GM18499 (cell line): Measurements from ENCODE around the gene HOXB3.

ENCODE experiments used
- ATAC-seq: cut with Tn5 transposase; IDR thresholded peaks from one replicate; pipeline ENCODE4 v1.9.1; 2021; ENCODE audit warnings: moderate number of reproducible peaks; ENCODE audit not compliant: insufficient read depth, unreplicated experiment

The HOXB3 gene

DNA sequence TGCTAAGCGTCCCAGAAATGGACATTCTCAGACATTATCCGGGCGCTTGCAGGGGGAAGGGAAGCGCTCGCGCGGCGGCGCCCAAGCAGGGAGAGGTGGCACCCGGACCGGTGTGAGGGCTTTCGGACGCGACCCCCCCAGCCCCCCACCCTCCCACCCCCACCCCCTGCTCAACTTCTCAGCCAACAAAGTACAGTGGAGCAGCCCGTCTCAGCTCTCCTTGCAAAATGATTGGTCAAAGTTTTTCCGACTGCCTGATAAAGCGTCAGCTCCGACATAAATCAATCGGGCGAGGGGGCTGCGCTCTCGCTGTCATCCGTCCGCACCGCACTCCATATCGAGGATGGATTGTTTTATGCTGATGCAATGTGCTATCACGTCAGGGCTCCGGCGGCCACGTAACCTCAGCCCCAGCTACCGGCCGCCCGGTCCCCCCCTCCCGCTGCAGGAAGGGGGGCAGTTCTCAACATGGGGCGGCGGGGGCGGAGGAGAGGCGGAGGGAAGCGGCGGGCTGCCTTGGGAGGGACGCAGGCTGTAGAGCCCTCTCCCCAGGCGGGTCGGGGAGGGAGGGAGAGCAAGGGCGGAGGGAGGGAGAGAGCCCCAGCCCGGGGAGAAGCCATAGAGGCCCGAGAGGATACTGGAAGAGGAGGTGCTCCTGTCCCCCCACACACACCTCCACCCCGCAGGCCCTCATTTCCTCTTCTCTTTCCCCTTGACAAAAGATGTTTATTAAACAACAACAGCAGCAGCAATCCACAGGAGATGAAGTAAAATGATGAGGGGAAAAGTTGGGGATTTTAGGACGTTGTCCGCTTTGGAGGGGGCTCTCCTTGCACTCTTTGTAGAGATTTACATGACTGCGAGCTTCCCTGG, 36.4 kb upstream of the HOXB3 start, which contains the start of gene HOXB9:
HOXB9 (minus strand) TSS at position 114 of the 873 bp plus-strand sequence; CDS start at position 25, 89 bp downstream.
- ATAC-seq, result no peak

DNA sequence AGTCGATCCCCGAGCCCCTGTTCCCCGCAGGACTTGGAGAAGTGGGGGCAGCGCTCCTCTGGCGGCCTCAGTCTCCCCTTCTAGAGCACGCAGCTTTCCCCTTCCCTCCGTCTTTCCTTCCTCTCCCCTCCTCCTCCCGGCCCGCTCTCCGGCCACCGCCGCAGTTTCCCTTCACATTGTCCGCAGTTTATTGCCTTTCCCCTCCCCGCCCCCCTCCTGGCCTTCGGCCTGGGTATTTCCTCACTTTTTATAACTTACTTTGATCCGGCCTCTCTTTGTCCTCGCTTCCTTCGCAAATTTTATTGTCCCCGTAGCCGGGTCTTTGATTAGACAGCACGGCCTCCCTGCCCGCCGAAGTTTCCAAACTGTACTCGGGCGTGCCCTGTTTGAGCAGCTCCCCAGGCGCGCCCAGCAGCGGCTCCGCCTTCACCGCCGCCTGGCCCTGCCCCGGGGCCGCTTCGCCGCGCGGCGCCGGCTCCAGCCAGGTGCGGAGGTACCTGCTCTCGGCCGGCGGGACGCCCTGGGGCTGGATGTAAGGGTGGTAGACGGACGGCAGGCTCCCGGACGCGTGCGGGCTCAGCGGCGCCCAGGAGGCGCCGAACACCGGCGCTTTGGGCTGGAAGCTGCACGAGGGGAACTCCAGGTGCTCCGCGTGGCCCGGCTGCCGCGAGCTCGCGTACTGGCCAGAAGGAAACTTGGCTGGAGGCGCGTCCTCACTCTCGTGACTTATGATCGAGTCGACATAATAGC, 35.6 kb upstream of the HOXB3 start:
- ATAC-seq, result no peak

DNA sequence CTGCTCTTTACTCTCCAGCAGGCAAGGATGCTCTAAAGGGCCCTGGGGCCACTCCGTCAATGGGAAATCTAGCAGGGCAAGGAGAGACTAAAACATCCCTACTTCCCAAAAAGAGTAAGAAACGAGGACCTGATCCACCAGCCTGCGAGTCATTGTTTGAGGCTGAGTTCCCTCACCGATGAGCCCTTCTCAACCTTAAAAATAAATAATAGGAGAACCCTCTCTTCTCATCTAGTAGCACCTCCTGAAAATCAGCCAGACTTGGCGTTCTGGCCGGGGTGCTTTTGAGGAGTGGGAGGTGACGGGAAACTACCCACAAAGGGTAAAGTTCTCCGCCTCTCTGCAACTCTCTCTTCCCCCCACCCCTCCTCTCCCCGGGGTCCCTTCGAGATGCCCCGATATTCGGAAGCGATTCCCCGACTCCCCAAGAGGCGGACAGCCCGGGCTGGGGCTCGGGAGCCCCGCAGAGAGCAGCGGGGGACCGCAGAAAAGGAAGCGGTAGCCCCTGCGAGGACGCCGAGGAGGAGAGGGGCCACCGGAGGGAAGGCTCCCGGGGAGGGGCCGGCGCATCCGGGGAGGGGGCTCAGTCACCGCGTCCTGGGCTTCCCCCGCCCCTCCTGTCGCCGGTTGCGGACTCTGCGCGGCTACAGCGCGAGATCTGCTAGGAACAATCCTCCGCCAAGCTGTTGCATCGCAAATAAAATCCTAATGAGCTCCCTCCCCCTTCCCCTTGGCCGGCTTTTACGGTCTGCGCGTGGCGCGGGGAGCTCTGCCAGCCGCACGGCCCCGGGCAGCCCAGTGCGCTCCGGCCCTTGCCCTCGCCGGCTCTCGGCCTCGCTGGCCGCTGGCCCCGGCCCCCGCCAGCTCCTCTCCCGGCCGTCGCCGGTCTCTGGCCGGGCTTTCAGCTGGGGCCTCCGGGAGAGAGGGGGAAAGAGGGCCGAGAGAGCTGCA, 34.8 kb upstream of the HOXB3 start:
- no peak for ATAC-seq

DNA sequence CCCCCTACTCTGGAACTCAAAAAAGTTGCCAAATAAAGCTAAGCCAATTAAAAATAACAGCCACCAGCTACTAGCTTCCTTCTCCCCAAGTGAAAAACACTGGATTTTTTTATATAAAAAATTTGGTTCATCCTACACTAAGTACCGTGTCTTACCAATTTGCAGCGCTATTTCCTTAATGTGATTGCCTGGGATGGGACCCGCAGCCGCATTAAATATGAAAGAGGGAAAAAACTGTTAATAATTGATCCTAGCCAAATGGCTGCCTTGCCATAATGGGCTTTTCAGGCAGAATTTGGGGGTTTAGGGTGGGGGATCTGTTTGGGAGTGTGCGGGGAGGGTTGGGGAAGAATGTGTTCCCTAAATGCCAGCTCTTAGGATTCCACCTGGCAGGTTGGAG, 34.1 kb upstream of the HOXB3 start:
- ATAC-seq, result no peak

DNA sequence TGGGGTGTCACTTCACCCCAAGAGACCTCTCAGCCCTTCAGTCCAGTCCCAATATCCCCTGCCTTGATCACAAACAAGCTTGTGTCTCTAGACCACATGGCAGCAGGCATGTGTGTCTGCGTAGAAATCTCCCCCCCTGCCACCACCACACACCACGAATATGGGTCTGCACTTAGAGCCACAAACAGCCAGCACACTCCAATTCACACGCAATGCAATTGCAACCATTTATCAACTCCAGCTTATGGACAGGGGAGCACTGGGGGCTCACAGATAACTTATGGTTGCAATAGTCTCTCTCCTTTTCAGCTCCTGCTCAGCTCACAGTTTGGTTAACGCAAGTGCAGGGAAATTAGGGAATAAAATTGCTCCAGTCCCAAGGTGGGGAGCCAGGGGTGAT, 33.5 kb upstream of the HOXB3 start:
- no peak for ATAC-seq

DNA sequence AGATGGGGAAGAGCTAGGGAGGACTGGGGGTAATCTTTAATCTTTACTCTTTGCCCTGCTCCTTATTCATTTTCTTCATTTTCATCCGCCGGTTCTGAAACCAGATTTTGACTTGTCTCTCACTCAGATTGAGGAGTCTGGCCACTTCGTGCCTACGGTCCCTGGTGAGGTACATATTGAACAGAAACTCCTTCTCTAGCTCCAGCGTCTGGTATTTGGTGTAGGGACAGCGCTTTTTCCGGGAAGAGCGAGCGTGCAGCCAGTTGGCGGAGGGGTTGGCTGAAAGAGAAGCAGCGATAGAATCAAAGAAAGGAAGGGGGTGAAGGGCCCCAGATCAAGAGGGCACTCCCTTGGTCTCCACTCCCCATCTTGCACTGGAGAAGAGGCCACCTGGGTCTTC, 32.8 kb upstream of the HOXB3 start:
- no peak for ATAC-seq

DNA sequence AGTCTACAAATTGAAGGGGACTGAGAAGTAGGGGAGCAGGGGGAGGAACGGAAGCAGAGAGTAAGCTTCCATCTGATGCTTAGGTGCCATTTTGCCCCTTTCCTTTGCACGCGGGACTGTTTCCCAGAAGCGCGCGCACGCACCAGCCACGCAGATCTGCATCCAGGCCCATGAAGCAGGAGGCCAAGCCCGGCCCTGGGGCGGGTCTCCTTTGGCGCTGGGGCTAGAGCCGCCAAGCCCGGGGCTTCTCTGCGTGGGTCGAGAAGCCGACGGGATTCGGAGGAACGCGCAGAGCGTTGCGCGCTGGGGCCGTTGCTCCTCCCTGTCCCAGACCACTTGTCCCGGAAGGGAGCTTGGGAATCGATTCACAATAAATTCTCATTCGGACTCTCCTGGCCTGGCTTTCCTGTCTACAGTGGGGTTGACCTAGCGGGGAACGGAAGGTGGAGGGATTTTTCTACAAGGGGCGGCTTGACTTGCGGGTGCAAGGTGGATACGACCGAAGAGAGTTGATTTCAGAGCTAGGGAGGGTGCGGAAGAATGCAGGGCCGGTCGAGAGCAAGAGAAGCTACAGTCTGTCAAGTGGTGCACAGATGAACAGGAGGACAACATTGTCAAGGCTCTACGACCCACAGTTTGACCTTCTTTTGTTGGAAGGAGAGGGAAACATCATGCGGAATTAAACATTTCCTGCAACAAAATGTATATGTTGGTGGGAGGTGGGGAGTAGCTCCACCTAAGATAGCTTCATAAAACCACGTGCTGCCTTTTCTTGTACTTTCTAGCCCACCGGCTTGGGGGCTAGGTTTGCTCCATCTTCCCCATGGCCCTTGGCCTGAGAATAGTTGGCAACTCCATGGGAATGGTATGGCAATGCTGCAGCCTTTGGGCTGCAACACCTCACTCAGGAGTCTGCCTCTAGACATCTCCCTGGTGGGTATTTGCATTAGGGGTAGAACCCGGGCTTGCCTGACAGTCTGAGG, 31.7 kb upstream of the HOXB3 start:
- ATAC-seq, result no peak

DNA sequence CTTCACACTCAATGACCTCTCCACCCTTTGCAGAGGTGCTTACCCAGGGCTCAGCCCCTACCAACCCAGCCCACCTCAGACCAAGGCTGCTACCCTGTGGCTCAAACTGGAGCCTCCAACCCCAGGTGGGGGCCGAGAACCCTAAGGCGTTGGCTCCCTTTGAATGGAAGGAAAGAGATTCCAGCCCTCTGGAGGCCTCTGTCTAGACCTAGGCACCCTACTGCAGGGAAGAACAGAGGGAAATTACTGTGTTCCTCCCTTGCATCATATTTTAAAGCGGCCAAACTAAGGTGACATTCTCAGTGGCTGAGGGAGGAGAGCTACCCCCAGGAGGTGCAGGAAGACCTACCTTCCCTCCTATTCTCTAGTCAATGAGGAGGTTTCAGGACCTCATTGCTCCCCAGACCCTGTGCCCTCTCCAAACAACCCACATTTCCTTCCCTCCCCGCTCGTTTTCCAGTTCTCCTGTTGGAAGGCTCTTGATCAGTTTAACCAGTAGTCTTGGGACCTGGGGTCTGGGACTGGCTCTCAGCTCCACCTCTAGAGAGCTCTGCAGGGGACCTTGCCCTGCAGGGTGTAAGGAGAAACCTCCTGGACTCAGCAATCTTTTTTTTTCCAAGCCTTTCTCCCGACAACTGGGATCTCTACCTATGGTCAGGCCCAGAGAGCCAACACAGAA, 30.6 kb upstream of the HOXB3 start:
- ATAC-seq, result no peak

DNA sequence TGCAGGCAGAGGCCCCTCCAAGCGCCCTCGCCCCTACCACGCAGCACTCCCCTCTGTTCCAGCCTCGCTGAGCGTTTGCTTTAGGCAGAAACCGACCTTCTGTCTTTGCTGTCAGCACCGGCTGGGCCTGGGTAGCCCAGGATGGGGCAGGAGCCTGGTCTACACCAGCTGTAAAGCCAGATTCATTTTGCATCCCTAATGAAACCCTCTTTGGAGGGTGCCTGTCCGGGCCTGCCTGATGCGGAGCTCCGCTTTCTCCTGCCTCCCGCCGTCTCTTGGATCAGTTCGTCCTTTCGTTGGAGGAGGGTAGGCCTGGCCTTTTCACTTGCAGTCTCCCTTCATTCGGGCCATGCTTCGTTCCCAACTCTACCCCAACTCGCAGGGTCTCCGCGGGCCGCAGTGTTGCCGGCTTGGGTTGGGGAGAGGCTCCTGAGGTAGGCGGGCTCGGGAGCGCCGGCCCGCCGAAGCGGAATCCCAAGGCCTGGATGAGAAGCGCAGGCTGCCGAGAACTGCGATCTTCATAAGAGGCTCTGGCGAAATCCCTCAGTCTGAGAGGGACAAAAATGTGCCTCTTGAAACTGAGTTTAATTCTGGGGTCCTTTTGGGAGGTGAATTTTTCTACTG, 29.9 kb upstream of the HOXB3 start:
- ATAC-seq, result no peak

DNA sequence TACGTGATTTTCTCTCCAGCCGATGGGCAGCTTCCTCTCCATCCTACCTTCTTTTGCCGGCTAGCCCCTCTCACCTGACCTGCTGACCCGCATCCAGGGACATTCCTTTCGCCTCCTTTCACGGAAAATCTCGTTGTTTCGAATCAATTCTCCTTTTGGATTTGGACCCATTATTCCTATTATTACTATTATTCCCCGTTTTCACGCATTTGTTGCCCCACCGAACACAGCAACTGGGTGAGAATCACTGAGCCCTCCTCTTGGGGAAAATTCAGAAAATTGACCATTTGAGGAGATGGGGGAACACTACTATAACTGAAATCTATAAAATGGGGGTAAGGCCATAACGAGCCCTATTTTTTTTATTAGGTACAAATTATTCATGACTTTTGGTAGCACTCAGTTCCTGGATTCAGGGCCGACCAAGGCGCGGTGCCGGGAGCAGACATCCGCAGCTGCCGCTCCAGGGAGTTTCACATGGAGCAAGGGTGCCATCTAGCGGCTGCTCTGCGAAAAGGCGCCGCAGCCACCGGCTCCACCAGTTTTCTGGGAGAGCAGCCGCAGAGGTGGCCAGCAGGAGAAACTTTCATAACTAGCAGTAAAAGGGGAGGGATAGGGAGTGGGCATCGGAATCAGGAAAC, 28.3 kb upstream of the HOXB3 start:
- no peak for ATAC-seq

DNA sequence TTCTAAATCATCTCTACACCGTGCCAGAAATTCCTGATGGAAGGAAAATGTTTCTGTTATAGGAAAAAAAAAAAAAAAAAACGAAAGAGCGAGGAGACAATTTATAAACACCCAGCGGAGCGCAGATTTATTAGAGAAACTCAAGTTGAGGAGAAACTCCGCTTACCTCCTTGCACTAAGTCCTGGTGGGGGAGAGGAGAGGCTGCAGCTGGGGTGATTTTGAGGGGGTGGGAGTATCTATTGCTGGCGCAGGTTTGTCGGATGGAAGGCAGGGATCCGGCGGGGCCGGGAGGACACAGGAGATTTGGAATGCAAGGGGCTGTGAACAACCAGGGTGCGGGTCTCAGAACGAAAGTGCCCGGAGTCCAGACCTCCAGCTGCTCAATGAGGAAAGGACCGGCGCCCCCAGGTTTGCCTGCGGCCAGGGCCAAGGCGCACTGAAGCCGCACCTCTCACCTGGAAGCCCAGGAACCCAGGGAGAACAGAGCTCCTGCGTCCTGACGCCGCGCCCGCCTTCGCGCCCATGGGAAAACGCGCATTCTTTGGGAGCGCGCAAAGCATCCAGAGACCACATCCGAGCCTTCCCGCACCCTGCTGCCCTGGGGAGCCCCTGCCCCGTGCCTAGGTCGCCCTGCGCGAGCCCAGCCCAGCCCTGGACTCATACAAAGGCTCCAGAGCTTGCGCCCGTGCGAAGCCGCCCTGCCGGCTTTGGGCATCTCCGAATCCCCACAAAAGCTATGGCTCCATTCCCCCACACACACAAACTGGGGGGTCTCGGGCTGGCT, 27.6 kb upstream of the HOXB3 start:
- no peak for ATAC-seq

DNA sequence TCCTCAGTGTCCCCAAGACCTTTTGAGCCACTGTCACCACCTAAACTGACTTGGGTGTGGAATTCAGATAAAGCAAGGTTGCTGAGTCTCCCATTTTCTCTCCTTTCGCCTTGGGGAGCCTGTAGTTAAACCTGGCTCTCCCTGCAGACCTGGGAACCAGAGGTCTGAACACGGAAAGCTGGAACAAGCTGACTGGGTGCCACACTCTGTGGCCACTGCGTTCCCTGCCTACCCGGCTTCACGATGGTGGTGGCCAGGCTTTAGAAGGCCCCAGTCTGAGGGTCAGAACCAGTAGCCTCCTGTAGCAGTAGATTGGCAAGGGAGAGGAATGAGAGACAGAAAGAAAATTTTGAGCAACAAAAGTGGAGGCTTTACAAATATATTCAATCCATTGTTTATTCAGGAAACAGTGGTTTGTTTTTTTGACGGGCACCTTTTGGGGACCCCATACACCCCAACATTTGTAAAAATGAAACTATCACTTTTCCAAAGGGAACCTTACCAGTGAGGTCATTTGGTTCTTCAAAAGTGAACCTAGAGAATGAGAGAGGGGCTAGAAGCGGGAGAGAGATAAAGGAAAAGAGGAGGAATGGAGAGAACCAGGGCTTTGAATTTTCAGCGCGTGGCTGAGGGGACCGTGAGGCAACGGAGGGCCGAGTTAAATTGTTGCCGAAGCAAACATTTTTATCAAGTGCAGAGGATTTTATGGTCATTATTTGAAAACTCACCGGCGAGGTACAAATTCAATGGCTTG, 26.9 kb upstream of the HOXB3 start:
- ATAC-seq, result no peak

DNA sequence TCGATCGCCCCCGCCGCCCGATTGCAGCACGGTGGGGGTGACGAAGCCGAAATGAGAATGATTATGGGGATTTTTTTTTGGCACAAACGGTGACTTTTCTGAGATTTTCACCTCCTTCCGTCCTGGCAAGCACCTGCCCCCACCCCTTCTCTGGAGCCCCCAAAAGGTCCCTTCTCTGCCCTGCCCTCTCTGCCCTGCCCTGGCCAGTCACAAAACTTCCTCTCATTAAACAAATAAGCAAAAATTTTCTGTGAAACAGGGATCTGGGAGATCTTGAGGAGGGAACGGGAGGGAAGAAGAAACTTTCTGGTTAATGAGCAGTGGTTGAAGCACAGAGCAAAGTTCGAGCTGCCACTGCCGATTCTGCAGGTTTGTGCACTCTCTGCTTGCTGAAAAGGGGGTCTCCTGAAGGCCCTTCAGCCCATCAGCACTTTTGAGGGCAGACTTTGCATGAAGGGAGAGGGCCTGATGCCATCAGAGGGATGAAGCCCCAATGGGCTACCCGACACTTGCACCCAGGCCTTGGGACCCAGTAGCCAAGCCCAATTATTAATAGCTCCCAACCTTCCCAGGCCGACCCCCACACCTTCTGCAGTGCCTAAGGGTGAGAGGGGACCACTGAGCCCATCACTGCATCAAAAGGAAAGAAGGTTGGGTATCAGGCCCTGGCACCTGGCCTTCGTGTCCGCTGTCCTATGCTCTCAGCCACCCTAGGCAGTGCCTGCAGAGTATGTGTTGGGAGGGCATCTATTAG, 26.1 kb upstream of the HOXB3 start:
- no peak for ATAC-seq

DNA sequence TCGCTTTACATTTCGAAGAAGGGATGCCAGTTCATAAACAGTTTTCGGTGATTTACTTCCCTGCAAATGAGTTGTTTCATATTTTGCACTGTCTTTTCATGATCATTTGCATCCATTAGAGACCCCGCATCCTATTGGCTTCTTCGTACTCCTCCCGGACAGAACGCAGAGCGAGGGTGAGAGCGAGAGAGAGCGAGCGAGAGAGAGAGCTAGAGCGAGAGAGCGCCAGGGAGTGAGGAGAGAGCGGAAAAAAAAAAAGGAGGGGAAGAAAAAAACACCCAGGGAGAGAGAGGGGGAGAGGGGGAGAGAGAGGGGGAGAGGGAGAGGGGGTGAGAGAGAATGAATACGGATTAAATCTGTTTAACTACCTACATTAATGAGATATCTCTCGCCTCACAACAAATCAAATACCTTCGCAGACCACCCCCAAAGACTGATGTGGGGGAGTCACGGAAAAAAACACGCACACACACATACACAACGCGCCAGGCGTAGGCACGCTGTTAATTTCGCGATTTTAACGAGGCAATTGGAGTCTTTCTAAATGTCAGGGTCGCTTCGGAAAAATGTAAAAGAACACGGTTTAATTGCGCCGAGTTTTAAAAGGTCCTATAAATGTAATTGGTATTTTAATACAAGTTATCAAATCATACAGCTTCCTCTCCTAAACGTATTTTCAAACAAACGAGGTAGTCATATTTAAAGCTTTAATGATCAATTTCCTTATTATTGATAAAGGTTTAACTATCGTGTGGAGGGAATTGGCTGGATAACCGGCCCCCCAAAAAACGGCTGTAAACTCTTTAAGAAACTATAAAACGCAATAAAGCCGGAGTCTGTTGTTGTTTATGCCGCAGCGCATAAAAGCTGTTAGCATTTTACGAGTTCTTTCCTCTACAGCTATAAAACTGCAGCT, 25.3 kb upstream of the HOXB3 start, which contains the start of gene HOXB8:
HOXB8 (minus strand) TSS at position 246 of the 916 bp plus-strand sequence. CDS start 588 bp downstream, outside the sequence.
- no peak for ATAC-seq
